Esophagus squamous epithelium (tissue), 5 donors: ENCODE results near the gene LMOD1. TPM values are rescaled to one million over a fixed set of nuclear protein-coding genes. Genes with fewer than 3 reads are reported as not detected.

Source experiments
- DNase-seq: peaks from one replicate; lab custom pipeline; 2025; lab: John Stamatoyannopoulos, UW
- H3K27ac ChIP-seq, 4 donors: fragments of 200-600 bp; sonication (generic); one replicate each; pipeline ENCODE4 v1.5.1; 2016 to 2019; ENCODE audit warnings: mild to moderate bottlenecking in 1 of 4
- H3K27me3 ChIP-seq, 4 donors: fragments of 200-600 bp; sonication (generic); 1 replicate in 3 of 4; 2 replicates in 1 of 4; pipeline versions ENCODE4 v1.5.1 to v1.6.0; 2017 to 2021; ENCODE audit warnings: antibody characterized with exemption in 1 of 4
- H3K36me3 ChIP-seq, 3 donors: fragments of 200-600 bp; sonication (generic); one replicate each; pipeline ENCODE4 v1.5.1; 2016 to 2019
- H3K4me1 ChIP-seq, 3 donors: fragments of 200-600 bp; sonication (generic); one replicate each; pipeline ENCODE4 v1.5.1; 2017 to 2019
- H3K4me3 ChIP-seq, 4 donors: fragments of 200-600 bp; sonication (generic); 1 replicate in 3 of 4; 2 replicates in 1 of 4; pipeline ENCODE4 v1.5.1; 2016 to 2019; ENCODE audit warnings: mild to moderate bottlenecking in 2 of 4, moderate library complexity in 1 of 4
- H3K9me3 ChIP-seq, 3 donors: fragments of 200-600 bp; sonication (generic); one replicate each; pipeline ENCODE4 v1.5.1; 2016 to 2019
- POLR2A ChIP-seq, 4 donors: fragments of 450-650 bp; IDR thresholded peaks; one replicate each; pipeline ENCODE4 v1.6.1; 2017; ENCODE audit warnings: antibody characterized with exemption in 4 of 4, mild to moderate bottlenecking in 4 of 4, moderate library complexity in 3 of 4
- WGBS, 2 donors: methylation state at CpG; one replicate each; pipeline ENCODE4 v1.1.5; 2018; 5-methylcytosine and 5-hydroxymethylcytosine counted together
- intact Hi-C: fragments of 100-400 bp; cut with DNase I; formaldehyde crosslinking; loops from one replicate; pipeline ENCODE4 v1.15.0; 2022
- total RNA-seq, 4 donors: library from RNA; depleted of rRNA; stranded (reverse); fragments of >200 nt; gene quantifications; one replicate each; pipeline ENCODE4 v1.1.0, GENCODE V29; 2016
- TF ChIP-seq, protein P1 (sequence below), 6 experiments: fragments of 450-650 bp in 4 of 6; fragments of 200-600 bp in 2 of 6; sonication (generic) in 2 of 6; IDR thresholded peaks; one replicate each; pipeline ENCODE4 v1.5.1; 2016 to 2019; ENCODE audit warnings: antibody characterized with exemption in 6 of 6, mild to moderate bottlenecking in 4 of 6, moderate library complexity in 4 of 6
- donor health status: DM: yes; HTN: yes; CAD: no.

Gene LMOD1
- total RNA-seq, 4 donors from 2014 or later = 8.3 to 157 (median 38.6) TPM

DNA sequence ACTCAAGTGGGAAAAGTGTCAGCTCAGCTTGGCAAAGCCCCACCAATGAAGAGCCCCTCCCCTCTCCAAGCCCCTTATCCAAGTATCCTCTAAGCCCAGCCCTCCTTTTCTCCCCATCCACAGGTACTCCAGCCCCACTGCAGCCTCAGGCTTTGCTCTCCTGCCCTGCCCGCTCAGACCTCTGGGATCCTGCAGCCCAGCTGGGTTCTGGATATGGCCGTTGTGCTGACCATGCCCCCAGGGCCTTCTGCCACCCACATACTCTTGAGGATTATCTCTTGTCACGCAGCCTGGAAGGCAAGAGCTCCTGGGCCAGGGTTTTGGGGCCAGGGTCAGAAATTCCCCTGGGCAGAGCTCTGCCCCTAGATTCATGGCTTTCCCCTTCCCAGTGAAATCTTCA is 52.9 kb downstream of the LMOD1 start:
- TF ChIP-seq POLR2A (IDR thresholded peaks at IDR 0.05) = no peak
- TF ChIP-seq, protein P1, sequence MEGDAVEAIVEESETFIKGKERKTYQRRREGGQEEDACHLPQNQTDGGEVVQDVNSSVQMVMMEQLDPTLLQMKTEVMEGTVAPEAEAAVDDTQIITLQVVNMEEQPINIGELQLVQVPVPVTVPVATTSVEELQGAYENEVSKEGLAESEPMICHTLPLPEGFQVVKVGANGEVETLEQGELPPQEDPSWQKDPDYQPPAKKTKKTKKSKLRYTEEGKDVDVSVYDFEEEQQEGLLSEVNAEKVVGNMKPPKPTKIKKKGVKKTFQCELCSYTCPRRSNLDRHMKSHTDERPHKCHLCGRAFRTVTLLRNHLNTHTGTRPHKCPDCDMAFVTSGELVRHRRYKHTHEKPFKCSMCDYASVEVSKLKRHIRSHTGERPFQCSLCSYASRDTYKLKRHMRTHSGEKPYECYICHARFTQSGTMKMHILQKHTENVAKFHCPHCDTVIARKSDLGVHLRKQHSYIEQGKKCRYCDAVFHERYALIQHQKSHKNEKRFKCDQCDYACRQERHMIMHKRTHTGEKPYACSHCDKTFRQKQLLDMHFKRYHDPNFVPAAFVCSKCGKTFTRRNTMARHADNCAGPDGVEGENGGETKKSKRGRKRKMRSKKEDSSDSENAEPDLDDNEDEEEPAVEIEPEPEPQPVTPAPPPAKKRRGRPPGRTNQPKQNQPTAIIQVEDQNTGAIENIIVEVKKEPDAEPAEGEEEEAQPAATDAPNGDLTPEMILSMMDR (IDR thresholded peaks at IDR 0.05) = no peak
- Histone ChIP-seq H3K27ac (peak overlapping the region in 2 of 4 donors; percentile 51 to 77), H3K9me3 (no peaks in the 10 kb centered on the region), H3K36me3 (no peaks in the 10 kb centered on the region), H3K4me3 (no peak overlapping the region), H3K4me1 (peaks cover under 1 to 69% (median 6%) of the 10 kb centered on the region in 3 donors), H3K27me3 (peaks cover 0 to 23% (median 0%) of the 10 kb centered on the region in 4 donors)
- intact Hi-C loops = loop anchor here (10.0 kb wide), 1 partner anchor 231 kb away; the partner anchor contains the start of gene GPR37L1
- 65 to 88% methylated on average over 1 to 2 of the region's 3 CpGs for WGBS, 2 donors
- no peak for DNase-seq

- no peak for DNase-seq
- intact Hi-C loops = loop anchor here (10.0 kb wide), 1 partner anchor 233 kb away; the partner anchor contains the start of gene GPR37L1
These were observed 54.1 kb downstream of the LMOD1 start for GRCh38 chr1:201892211-201892610.

DNA sequence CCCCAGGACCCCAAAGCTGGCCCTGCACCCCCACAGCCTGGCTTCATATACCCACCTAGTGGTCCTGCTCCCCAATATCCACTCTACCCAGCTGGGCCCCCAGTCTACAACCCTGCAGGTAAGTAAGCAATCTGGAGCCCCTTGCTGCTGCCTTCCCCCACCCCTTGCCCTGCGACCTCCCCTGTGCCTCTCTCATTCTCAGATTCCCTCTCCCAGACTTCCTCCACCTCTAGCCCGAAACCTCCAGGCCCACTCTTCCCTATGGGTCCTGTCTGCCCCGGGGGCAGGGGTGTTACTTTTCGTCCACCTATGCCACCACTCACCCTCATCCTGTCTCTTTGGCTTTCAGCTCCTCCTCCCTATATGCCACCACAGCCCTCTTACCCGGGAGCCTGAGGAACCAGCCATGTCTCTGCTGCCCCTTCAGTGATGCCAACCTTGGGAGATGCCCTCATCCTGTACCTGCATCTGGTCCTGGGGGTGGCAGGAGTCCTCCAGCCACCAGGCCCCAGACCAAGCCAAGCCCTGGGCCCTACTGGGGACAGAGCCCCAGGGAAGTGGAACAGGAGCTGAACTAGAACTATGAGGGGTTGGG is 54.8 kb downstream of the LMOD1 start:
- Histone ChIP-seq H3K4me3 (no peak overlapping the region), H3K4me1 (peaks cover 9 to 60% (median 10%) of the 10 kb centered on the region in 3 donors), H3K27me3 (peaks cover 0 to 33% (median 0%) of the 10 kb centered on the region in 4 donors), H3K9me3 (no peaks in the 10 kb centered on the region), H3K27ac (peak overlapping the region in 2 of 4 donors; percentile 21 to 34), H3K36me3 (no peaks in the 10 kb centered on the region)
- DNase-seq = no peak
- TF ChIP-seq, protein P1 (IDR thresholded peaks at IDR 0.05) = no peak
- TF ChIP-seq POLR2A (IDR thresholded peaks at IDR 0.05) = no peak
- intact Hi-C loops = loop anchor here (10.0 kb wide), 1 partner anchor 233 kb away; the partner anchor contains the start of gene GPR37L1
- WGBS, 2 donors = 76 to 86% methylated on average over 5 of the region's 5 CpGs

More at GRCh38 chr1:201892211-201892610, 54.1 kb downstream of the LMOD1 start:
- H3K9me3 ChIP-seq = no peaks in the 10 kb centered on the region
- H3K27me3 ChIP-seq = peaks cover 0 to 33% (median 0%) of the 10 kb centered on the region in 4 donors
- no peaks in the 10 kb centered on the region for H3K36me3 ChIP-seq
- WGBS, 2 donors = 63 to 80% methylated on average over 5 to 6 of the region's 6 CpGs
- H3K4me3 ChIP-seq = no peak overlapping the region
- H3K4me1 ChIP-seq = peaks cover 9 to 66% (median 10%) of the 10 kb centered on the region in 3 donors
- H3K27ac ChIP-seq = peak overlapping the region in 2 of 4 donors; percentile 21 to 34
- TF ChIP-seq POLR2A (IDR thresholded peaks at IDR 0.05) = no peak
- TF ChIP-seq, protein P1 (IDR thresholded peaks at IDR 0.05) = no peak

DNA sequence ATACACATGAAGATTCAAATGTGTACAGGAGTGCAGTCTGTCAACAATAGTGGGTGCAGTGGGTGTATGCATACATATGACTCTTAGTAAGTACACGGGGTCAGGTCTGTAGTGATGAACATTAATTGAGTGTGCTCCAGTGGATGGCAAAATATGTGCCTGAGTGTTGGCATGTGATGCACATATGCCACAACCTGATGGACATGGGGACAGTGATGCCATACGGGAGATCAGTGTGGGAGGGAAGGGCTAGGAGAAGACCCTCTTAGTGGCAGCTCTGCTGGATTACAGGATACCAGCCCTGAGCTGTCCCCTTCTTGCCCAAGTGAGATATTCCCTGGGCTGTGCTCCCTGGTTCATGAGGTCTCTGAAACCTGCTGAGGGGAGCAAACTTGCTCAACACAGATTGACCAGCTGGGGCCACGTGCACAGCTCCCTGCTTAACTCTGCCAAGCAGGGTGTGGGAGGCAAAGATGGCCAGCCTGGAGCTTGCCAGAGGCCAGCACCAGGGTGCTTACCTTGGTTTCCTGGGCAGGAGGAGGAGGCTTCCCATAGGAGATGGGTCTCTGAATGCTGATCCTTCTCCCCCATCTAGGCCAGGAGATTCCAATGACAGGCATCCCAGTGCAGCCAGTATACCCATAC is 55.4 kb downstream of the LMOD1 start:
- 55 to 74% methylated on average over 3 of the region's 3 CpGs for WGBS, 2 donors
- H3K27ac ChIP-seq = peak overlapping the region in 1 of 4 donors; percentile 34
- intact Hi-C loops = loop anchor here (10.0 kb wide), 1 partner anchor 234 kb away; the partner anchor contains the start of gene GPR37L1

More for the DNA sequence above, 55.4 kb downstream of the LMOD1 start:
- Histone ChIP-seq H3K27me3 (peaks cover 0 to 33% (median 0%) of the 10 kb centered on the region in 4 donors), H3K36me3 (no peaks in the 10 kb centered on the region), H3K4me3 (no peak overlapping the region), H3K4me1 (peaks cover 9 to 58% (median 12%) of the 10 kb centered on the region in 3 donors), H3K9me3 (no peaks in the 10 kb centered on the region)
- no peak for TF ChIP-seq POLR2A (IDR thresholded peaks at IDR 0.05)
- TF ChIP-seq, protein P1 (IDR thresholded peaks at IDR 0.05) = no peak
- no peak for DNase-seq
